Measurements from ENCODE around the gene DLAT.

The DLAT gene

GRCh38 chr11:112024773-112025678, at the start of gene DLAT:
Gene DLAT (plus strand): TSS chr11:112025408. CDS start chr11:112025473, 65 bp downstream.
- Histone ChIP-seq H3K4me1 (ENCODE audit: control insufficient read depth in 1 of 2, insufficient read depth in 2 of 2, low read length in 2 of 2) (peaks cover 5 to 14% of the 10 kb centered on the region in 2 donors), H3K36me3 (ENCODE audit: control insufficient read depth in 1 of 2, insufficient read depth in 2 of 2, low read length in 2 of 2) (peaks cover 22 to 35% of the 10 kb centered on the region in 2 donors), H3K27ac (ENCODE audit: low read length) (peak within 1 kb of the TSS; percentile 92), H3K9me3 (ENCODE audit: control insufficient read depth in 1 of 2, low read length in 2 of 2) (no peaks in the 10 kb centered on the region), H3K27me3 (ENCODE audit: low read depth, low read length) (no peaks in the 10 kb centered on the region), H3K4me3 (ENCODE audit: low read depth in 1 of 2, low read length in 2 of 2) (peak within 1 kb of the TSS; percentile 75 to 98)

- Histone ChIP-seq H3K9me3 (ENCODE audit: control insufficient read depth in 1 of 2, low read length in 2 of 2) (no peaks in the 10 kb centered on the region), H3K36me3 (ENCODE audit: control insufficient read depth in 1 of 2, insufficient read depth in 2 of 2, low read length in 2 of 2) (peaks cover under 1 to 6% of the 10 kb centered on the region in 2 donors), H3K27ac (ENCODE audit: low read length) (peak overlapping the region; percentile 71), H3K4me3 (ENCODE audit: low read depth in 1 of 2, low read length in 2 of 2) (peak overlapping the region in 1 of 2 donors; percentile 89), H3K4me1 (ENCODE audit: control insufficient read depth in 1 of 2, insufficient read depth in 2 of 2, low read length in 2 of 2) (peaks cover 14 to 38% of the 10 kb centered on the region in 2 donors), H3K27me3 (ENCODE audit: low read depth, low read length) (no peaks in the 10 kb centered on the region)
Observed at GRCh38 chr11:111976119-111976766, 49.0 kb upstream of the DLAT start.

GRCh38 chr11:111976767-111977145, 48.5 kb upstream of the DLAT start:
- Histone ChIP-seq H3K36me3 (ENCODE audit: control insufficient read depth in 1 of 2, insufficient read depth in 2 of 2, low read length in 2 of 2) (peaks cover 3 to 9% of the 10 kb centered on the region in 2 donors), H3K27ac (ENCODE audit: low read length) (peak overlapping the region; percentile 71), H3K4me3 (ENCODE audit: low read depth in 1 of 2, low read length in 2 of 2) (peak overlapping the region in 1 of 2 donors; percentile 89), H3K27me3 (ENCODE audit: low read depth, low read length) (no peaks in the 10 kb centered on the region), H3K9me3 (ENCODE audit: control insufficient read depth in 1 of 2, low read length in 2 of 2) (no peaks in the 10 kb centered on the region), H3K4me1 (ENCODE audit: control insufficient read depth in 1 of 2, insufficient read depth in 2 of 2, low read length in 2 of 2) (peaks cover 18 to 43% of the 10 kb centered on the region in 2 donors)

- H3K4me3 ChIP-seq (ENCODE audit: low read depth in 1 of 2, low read length in 2 of 2) = peak overlapping the region; percentile 68 to 89
- H3K9me3 ChIP-seq (ENCODE audit: control insufficient read depth in 1 of 2, low read length in 2 of 2) = no peaks in the 10 kb centered on the region
- peaks cover 4 to 9% of the 10 kb centered on the region in 2 donors for H3K36me3 ChIP-seq (ENCODE audit: control insufficient read depth in 1 of 2, insufficient read depth in 2 of 2, low read length in 2 of 2)
- peaks cover 23 to 49% of the 10 kb centered on the region in 2 donors for H3K4me1 ChIP-seq (ENCODE audit: control insufficient read depth in 1 of 2, insufficient read depth in 2 of 2, low read length in 2 of 2)
- H3K27me3 ChIP-seq (ENCODE audit: low read depth, low read length) = no peaks in the 10 kb centered on the region
- peak overlapping the region; percentile 58 for H3K27ac ChIP-seq (ENCODE audit: low read length)
Observed at GRCh38 chr11:111977146-111978027, 47.8 kb upstream of the DLAT start.

- H3K4me3 ChIP-seq (ENCODE audit: low read depth in 1 of 2, low read length in 2 of 2) = peak overlapping the region; percentile 68 to 89
- no peaks in the 10 kb centered on the region for H3K27me3 ChIP-seq (ENCODE audit: low read depth, low read length)
- peaks cover 31 to 58% of the 10 kb centered on the region in 2 donors for H3K4me1 ChIP-seq (ENCODE audit: control insufficient read depth in 1 of 2, insufficient read depth in 2 of 2, low read length in 2 of 2)
- H3K27ac ChIP-seq (ENCODE audit: low read length) = peak overlapping the region; percentile 82
- no peaks in the 10 kb centered on the region for H3K9me3 ChIP-seq (ENCODE audit: control insufficient read depth in 1 of 2, low read length in 2 of 2)
- H3K36me3 ChIP-seq (ENCODE audit: control insufficient read depth in 1 of 2, insufficient read depth in 2 of 2, low read length in 2 of 2) = peaks cover 9% of the 10 kb centered on the region in 2 donors
Observed at GRCh38 chr11:111978028-111978771, 47.0 kb upstream of the DLAT start.

- Histone ChIP-seq H3K4me3 (ENCODE audit: low read depth in 1 of 2, low read length in 2 of 2) (no peak overlapping the region), H3K27me3 (ENCODE audit: low read depth, low read length) (no peaks in the 10 kb centered on the region), H3K9me3 (ENCODE audit: control insufficient read depth in 1 of 2, low read length in 2 of 2) (no peaks in the 10 kb centered on the region), H3K4me1 (ENCODE audit: control insufficient read depth in 1 of 2, insufficient read depth in 2 of 2, low read length in 2 of 2) (peaks cover 31 to 64% of the 10 kb centered on the region in 2 donors), H3K27ac (ENCODE audit: low read length) (peak overlapping the region; percentile 82), H3K36me3 (ENCODE audit: control insufficient read depth in 1 of 2, insufficient read depth in 2 of 2, low read length in 2 of 2) (peaks cover 10 to 20% of the 10 kb centered on the region in 2 donors)
Observed at GRCh38 chr11:111980062-111980461, 45.1 kb upstream of the DLAT start.

- H3K27me3 ChIP-seq (ENCODE audit: low read depth, low read length) = no peaks in the 10 kb centered on the region
- H3K9me3 ChIP-seq (ENCODE audit: control insufficient read depth in 1 of 2, low read length in 2 of 2) = no peaks in the 10 kb centered on the region
- H3K4me3 ChIP-seq (ENCODE audit: low read depth in 1 of 2, low read length in 2 of 2) = no peak overlapping the region
- H3K27ac ChIP-seq (ENCODE audit: low read length) = peak overlapping the region; percentile 95
- peaks cover 20 to 31% of the 10 kb centered on the region in 2 donors for H3K36me3 ChIP-seq (ENCODE audit: control insufficient read depth in 1 of 2, insufficient read depth in 2 of 2, low read length in 2 of 2)
- H3K4me1 ChIP-seq (ENCODE audit: control insufficient read depth in 1 of 2, insufficient read depth in 2 of 2, low read length in 2 of 2) = peaks cover 22 to 58% of the 10 kb centered on the region in 2 donors
Observed at GRCh38 chr11:111981270-111981669, 43.9 kb upstream of the DLAT start.

- Histone ChIP-seq H3K4me3 (ENCODE audit: low read depth in 1 of 2, low read length in 2 of 2) (peak overlapping the region in 1 of 2 donors; percentile 61), H3K4me1 (ENCODE audit: control insufficient read depth in 1 of 2, insufficient read depth in 2 of 2, low read length in 2 of 2) (peaks cover 22 to 54% of the 10 kb centered on the region in 2 donors), H3K9me3 (ENCODE audit: control insufficient read depth in 1 of 2, low read length in 2 of 2) (no peaks in the 10 kb centered on the region), H3K27me3 (ENCODE audit: low read depth, low read length) (no peaks in the 10 kb centered on the region), H3K27ac (ENCODE audit: low read length) (peak overlapping the region; percentile 95), H3K36me3 (ENCODE audit: control insufficient read depth in 1 of 2, insufficient read depth in 2 of 2, low read length in 2 of 2) (peaks cover 20 to 34% of the 10 kb centered on the region in 2 donors)
Observed at GRCh38 chr11:111982019-111982464, 43.2 kb upstream of the DLAT start.

- no peaks in the 10 kb centered on the region for H3K27me3 ChIP-seq (ENCODE audit: low read depth, low read length)
Observed at GRCh38 chr11:111982541-111983186, 42.5 kb upstream of the DLAT start.

More at GRCh38 chr11:111982541-111983186, 42.5 kb upstream of the DLAT start:
- Histone ChIP-seq H3K4me3 (ENCODE audit: low read depth in 1 of 2, low read length in 2 of 2) (peak overlapping the region; percentile 20 to 61), H3K27ac (ENCODE audit: low read length) (peak overlapping the region; percentile 95), H3K4me1 (ENCODE audit: control insufficient read depth in 1 of 2, insufficient read depth in 2 of 2, low read length in 2 of 2) (peaks cover 22 to 53% of the 10 kb centered on the region in 2 donors), H3K36me3 (ENCODE audit: control insufficient read depth in 1 of 2, insufficient read depth in 2 of 2, low read length in 2 of 2) (peaks cover 20 to 34% of the 10 kb centered on the region in 2 donors), H3K9me3 (ENCODE audit: control insufficient read depth in 1 of 2, low read length in 2 of 2) (no peaks in the 10 kb centered on the region)

Measured in muscle layer of duodenum (tissue), 2 donors.